Caki2 (cell line): Measurements from ENCODE around the gene TLR7. TPM values are rescaled to one million over a fixed set of nuclear protein-coding genes. Genes with fewer than 3 reads are reported as not detected.

Source experiments
- DNase-seq: peaks from one replicate; pipeline ENCODE4 v3.0.0-alpha.2; 2015; ENCODE audit warnings: low read depth
- in situ Hi-C: cut with HindIII; loops from 2 replicates; pipeline ENCODE4 v1.10.0; 2016; ENCODE audit warnings: low sequenced_read_pairs, low pct_unique_long_range_greater_than_20kb, mixed read lengths
- total RNA-seq: library from RNA; depleted of rRNA; stranded (reverse); fragments of >200 nt; shearing (Covaris generic); gene quantifications from 2 replicates; pipeline ENCODE4 v1.2.3, GENCODE V29; 2014; ENCODE audit warnings: low replicate concordance; rRNA removed

TLR7 gene
- total RNA-seq, 1 experiment from 2014 or later, result not detected

DNA sequence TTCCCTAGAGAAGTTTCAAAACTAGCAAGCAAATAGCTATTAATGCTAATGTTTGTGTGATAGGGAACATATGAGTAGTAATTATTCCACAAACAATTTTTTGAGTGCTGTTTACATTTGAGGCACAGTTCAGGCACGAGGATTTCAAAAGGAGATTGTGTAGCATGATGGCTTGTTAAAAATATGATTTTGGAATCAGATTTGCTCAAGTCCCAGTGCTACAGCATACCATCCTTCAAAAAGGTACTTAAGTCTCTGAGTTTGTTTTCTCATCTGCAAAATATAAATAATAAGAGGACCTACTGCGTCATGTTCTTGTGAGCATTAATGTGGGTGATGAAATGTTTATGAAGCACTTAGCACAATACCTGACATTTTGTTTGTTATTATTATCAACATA, 50.9 kb downstream of the TLR7 start:
- DNase-seq, result no peak
- in situ Hi-C loops, result no loop called here

DNA sequence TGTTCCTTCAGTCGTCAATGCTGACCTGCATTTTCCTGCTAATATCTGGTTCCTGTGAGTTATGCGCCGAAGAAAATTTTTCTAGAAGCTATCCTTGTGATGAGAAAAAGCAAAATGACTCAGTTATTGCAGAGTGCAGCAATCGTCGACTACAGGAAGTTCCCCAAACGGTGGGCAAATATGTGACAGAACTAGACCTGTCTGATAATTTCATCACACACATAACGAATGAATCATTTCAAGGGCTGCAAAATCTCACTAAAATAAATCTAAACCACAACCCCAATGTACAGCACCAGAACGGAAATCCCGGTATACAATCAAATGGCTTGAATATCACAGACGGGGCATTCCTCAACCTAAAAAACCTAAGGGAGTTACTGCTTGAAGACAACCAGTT, 52.2 kb downstream of the TLR7 start:
- no peak for DNase-seq
- in situ Hi-C loops, result no loop called here

DNA sequence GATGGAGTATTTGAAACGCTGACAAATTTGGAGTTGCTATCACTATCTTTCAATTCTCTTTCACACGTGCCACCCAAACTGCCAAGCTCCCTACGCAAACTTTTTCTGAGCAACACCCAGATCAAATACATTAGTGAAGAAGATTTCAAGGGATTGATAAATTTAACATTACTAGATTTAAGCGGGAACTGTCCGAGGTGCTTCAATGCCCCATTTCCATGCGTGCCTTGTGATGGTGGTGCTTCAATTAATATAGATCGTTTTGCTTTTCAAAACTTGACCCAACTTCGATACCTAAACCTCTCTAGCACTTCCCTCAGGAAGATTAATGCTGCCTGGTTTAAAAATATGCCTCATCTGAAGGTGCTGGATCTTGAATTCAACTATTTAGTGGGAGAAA, 52.7 kb downstream of the TLR7 start:
- in situ Hi-C loops, result no loop called here
- DNase-seq, result no peak

DNA sequence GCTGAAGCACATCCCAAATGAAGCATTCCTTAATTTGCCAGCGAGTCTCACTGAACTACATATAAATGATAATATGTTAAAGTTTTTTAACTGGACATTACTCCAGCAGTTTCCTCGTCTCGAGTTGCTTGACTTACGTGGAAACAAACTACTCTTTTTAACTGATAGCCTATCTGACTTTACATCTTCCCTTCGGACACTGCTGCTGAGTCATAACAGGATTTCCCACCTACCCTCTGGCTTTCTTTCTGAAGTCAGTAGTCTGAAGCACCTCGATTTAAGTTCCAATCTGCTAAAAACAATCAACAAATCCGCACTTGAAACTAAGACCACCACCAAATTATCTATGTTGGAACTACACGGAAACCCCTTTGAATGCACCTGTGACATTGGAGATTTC, 54.1 kb downstream of the TLR7 start:
- in situ Hi-C loops, result no loop called here
- DNase-seq, result no peak

- no peak for DNase-seq
- in situ Hi-C loops, result no loop called here
These were observed 55.2 kb downstream of the TLR7 start for GRCh38 chrX:12921886-12922598.

DNA sequence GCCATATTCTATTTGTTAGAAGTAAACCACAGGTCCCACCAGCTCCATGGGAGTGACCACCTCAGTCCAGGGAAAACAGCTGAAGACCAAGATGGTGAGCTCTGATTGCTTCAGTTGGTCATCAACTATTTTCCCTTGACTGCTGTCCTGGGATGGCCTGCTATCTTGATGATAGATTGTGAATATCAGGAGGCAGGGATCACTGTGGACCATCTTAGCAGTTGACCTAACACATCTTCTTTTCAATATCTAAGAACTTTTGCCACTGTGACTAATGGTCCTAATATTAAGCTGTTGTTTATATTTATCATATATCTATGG, 55.7 kb downstream of the TLR7 start:
- in situ Hi-C loops, result no loop called here

GRCh38 chrX:12929701-12930100, 62.8 kb downstream of the TLR7 start:
- DNase-seq, result no peak
- in situ Hi-C loops, result no loop called here

More for the DNA sequence above, 55.7 kb downstream of the TLR7 start:
- DNase-seq, result no peak

DNA sequence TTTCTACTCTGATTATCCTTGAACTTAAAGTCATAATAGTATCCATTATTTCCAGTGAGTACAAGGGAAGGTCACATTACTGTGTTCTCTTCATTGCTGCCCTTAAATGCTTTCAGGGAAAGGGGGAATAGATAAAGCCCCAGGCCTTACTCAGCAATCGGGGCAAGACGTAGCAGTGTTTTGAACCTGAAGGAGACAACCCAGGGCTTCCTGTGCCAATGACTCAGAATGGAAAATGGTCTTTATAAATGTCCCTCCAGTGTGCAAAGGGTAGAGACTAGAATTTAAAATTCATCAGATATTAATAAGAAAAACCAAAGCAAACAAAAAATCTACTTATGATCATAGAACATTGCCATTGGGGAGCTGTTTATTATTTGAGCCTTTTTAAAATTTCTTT, 63.3 kb downstream of the TLR7 start:
- no peak for DNase-seq
- in situ Hi-C loops, result no loop called here

DNA sequence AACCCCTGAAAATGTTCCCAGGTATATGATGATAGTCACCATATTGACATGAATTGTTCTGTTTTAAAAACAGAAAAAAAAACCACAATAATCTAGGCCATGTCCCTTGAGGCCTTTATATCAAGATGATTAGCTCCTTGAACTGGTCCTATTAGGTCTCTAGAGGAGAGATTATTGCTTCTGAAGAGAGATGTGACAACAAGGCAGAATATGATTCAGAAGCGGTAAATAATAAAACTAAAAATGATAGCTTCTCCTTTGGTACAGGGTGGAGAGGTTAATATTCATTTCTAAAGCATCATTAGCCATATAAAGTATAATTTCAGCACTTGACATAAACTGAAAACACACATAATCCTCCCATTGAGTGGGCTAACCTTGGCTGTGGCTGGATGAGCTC, 65.4 kb downstream of the TLR7 start:
- in situ Hi-C loops, result no loop called here
- DNase-seq, result no peak

DNA sequence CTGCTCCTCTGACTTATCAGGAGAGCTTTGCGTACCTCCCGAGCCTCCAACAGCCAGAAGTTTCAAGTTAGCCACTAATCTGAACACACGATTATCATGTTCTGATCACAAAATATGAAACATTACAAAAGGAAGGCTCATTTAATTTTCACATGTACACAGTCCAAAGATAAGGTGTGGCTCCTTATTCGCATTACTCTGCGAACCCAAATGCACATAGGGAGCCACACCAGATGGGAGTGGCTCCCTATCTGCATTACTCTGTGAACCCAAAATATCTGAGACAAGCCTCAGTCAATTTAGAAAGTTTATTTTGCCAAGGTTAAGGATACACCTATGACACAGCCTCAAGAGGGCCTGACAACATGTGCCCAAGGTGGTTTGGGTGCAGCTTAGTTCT, 68.0 kb downstream of the TLR7 start:
- in situ Hi-C loops, result no loop called here
- DNase-seq, result no peak

DNA sequence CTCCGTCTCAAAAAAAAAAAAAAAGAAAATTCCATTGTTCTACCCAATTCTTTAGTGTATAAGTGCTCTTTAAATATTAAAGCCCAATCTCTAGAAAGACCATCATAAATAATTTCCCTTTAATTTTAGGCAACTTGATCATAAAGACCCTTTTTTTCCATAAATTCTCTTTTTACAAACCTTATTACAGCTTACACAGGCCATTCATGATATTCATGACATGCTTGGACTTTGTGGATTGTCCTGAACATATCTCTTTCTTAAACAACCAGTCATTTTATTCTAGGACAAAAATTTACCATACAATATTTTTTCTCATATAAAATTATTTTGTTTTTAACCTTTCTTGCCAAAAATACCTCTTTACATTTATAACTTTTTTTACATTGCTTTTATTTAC, 70.1 kb downstream of the TLR7 start:
- no peak for DNase-seq
- in situ Hi-C loops, result no loop called here

Other genes with a start within 250 kb of the TLR7 start
- 47.3 and 78.2 TPM in 2 replicates for gene PRPS2, start 75.7 kb upstream of the TLR7 start, total RNA-seq
- gene TLR8, start 39.5 kb downstream of the TLR7 start, total RNA-seq, result not detected in 2 replicates
- 998 and 1,178 TPM in 2 replicates for gene TMSB4X, start 108.0 kb downstream of the TLR7 start, total RNA-seq
- gene FAM9C, start 177.5 kb downstream of the TLR7 start, total RNA-seq, result not detected in 2 replicates